Ishikawa (cell line): Measurements from ENCODE around the gene IL1RL2.

Experiments
- CEBPB ChIP-seq: IDR thresholded peaks from 2 replicates; pipeline ENCODE4 v1.6.1; 2012
- CREB1 ChIP-seq: IDR thresholded peaks from 2 replicates; pipeline ENCODE4 v1.6.1; 2012; ENCODE audit warnings: low read depth
- EGR1 ChIP-seq: IDR thresholded peaks from 2 replicates; pipeline ENCODE4 v1.6.1; 2012
- EP300 ChIP-seq: IDR thresholded peaks from 2 replicates; pipeline ENCODE4 v1.6.1; 2012; ENCODE audit warnings: borderline replicate concordance
- FOXM1 ChIP-seq: IDR thresholded peaks from 2 replicates; pipeline ENCODE4 v1.6.1; 2012; ENCODE audit warnings: low read depth, borderline replicate concordance
- MAX ChIP-seq: IDR thresholded peaks from 2 replicates; pipeline ENCODE4 v1.6.1; 2012
- RAD21 ChIP-seq: IDR thresholded peaks from 2 replicates; pipeline ENCODE4 v1.6.1; 2012; ENCODE audit warnings: low read depth
- REST ChIP-seq: IDR thresholded peaks from 2 replicates; pipeline ENCODE4 v1.6.1; 2012; ENCODE audit warnings: low read depth, mild to moderate bottlenecking
- TAF1 ChIP-seq: IDR thresholded peaks from 2 replicates; pipeline ENCODE4 v1.6.1; 2012; ENCODE audit warnings: low read depth, mild to moderate bottlenecking
- TEAD4 ChIP-seq: IDR thresholded peaks from 2 replicates; pipeline ENCODE4 v1.6.1; 2012
- USF1 ChIP-seq: IDR thresholded peaks from 2 replicates; pipeline ENCODE4 v1.6.1; 2012
- YY1 ChIP-seq: IDR thresholded peaks from 2 replicates; pipeline ENCODE4 v1.6.1; 2012; ENCODE audit warnings: low read depth
- ZBTB7A ChIP-seq: IDR thresholded peaks from 2 replicates; pipeline ENCODE4 v1.6.1; 2012; ENCODE audit warnings: low read depth

- TF ChIP-seq TAF1 (no peak), FOXM1 (no peak), EP300 (no peak), RAD21 (no peak), CREB1 (no peak), EGR1 (no peak), YY1 (no peak), ZBTB7A (no peak), CEBPB (no peak), TEAD4 (no peak), REST (no peak), MAX (no peak), USF1 (no peak)
These were observed 97.2 kb downstream of the IL1RL2 start for GRCh38 chr2:102283996-102284395.
